Effector memory CD8-positive, alpha-beta T cell (primary cell): ENCODE measurements around the gene KCNT2.
A peak's percentile ranks its signal among the peaks of the same experiment; 100 is the strongest.
"Not testable (repeated sequence)": the region's sequence is repeated elsewhere in the genome, so short reads cannot be mapped to it uniquely, and the experiment has no call there.

Experiments
- ATAC-seq: fragments of 150-1000 bp; cut with Tn5 transposase; replicated peaks from 2 replicates; pipeline ENCODE4 v1.10.0; 2021; ENCODE audit warnings: mild to moderate bottlenecking, moderate library complexity
- DNase-seq, 3 experiments: peaks; one replicate each; pipeline ENCODE4 v3.0.0; 2021
- H3K27ac Mint-ChIP-seq, 2 donors: one replicate each; pipeline ENCODE4 v1.8.0; 2022; ENCODE audit warnings: mild to moderate bottlenecking in 2 of 2, mixed read lengths in 2 of 2, moderate library complexity in 2 of 2
- H3K27me3 Mint-ChIP-seq, 2 donors: one replicate each; pipeline ENCODE4 v1.8.0; 2022; ENCODE audit warnings: mixed read lengths in 2 of 2
- H3K36me3 Mint-ChIP-seq: one replicate; pipeline ENCODE4 v1.8.0; 2022; ENCODE audit warnings: mild to moderate bottlenecking, moderate library complexity, mixed read lengths; ENCODE audit not compliant: insufficient read depth
- H3K4me1 Mint-ChIP-seq, 2 donors: one replicate each; pipeline ENCODE4 v1.8.0; 2022; ENCODE audit warnings: low read depth in 2 of 2, mixed read lengths in 2 of 2
- H3K4me3 Mint-ChIP-seq, 2 donors: one replicate each; pipeline ENCODE4 v1.8.0; 2022; ENCODE audit warnings: mild to moderate bottlenecking in 2 of 2, mixed read lengths in 2 of 2, moderate library complexity in 2 of 2
- H3K9me3 Mint-ChIP-seq, 2 donors: one replicate each; pipeline ENCODE4 v1.8.0; 2022; ENCODE audit warnings: mixed read lengths in 2 of 2
- total RNA-seq, 9 experiments: gene quantifications; one replicate each; lab custom pipeline; 2026; lab: John Stamatoyannopoulos, UW

Gene KCNT2
- 0 to 0.48 (median 0) reads per million in 9 experiments for total RNA-seq

- peak within 1 kb of the TSS in 1 of 2 donors; percentile 7 for H3K27ac Mint-ChIP-seq
- peak; percentile 79 for ATAC-seq
- H3K4me1 Mint-ChIP-seq = peaks cover 5 to 7% of the 10 kb centered on the region in 2 donors
- H3K4me3 Mint-ChIP-seq = peak within 1 kb of the TSS; percentile 34 to 77
- H3K36me3 Mint-ChIP-seq = peaks cover 2% of the 10 kb centered on the region
- no peak for DNase-seq
- peaks cover 15 to 19% of the 10 kb centered on the region in 2 donors for H3K27me3 Mint-ChIP-seq
- peaks cover 0 to 5% of the 10 kb centered on the region in 2 donors for H3K9me3 Mint-ChIP-seq
Measured at GRCh38 chr1:196608390-196609369, at the start of gene KCNT2. KCNT2 (minus strand) TSS chr1:196608440; CDS start chr1:196608309, 131 bp downstream.

DNA sequence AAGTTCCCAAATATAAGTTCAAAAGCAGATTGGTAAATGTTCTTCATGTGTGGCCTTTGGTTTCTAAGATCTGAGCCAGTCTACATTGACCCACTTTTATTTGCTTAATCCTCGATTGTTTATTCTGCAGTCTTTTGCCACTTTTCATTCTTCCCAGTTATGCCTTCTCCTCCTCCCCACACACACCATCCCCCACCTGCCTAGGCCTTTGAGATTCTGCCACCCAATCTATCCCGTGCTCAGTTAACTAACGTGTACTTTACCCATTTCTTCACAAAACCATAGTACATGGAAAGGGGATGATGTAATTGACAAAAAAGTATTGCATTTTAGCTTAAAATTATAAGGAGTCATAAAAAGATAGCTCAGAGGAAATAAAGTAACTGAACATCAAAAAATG, 47.3 kb upstream of the KCNT2 start:
- no peak for ATAC-seq
- Mint-ChIP-seq H3K4me3 (peak overlapping the region in 1 of 2 donors; percentile 10), H3K27me3 (no peaks in the 10 kb centered on the region), H3K9me3 (no peaks in the 10 kb centered on the region), H3K4me1 (peaks cover 16% of the 10 kb centered on the region in 2 donors), H3K27ac (peak overlapping the region in 1 of 2 donors; percentile 77), H3K36me3 (peaks cover 5% of the 10 kb centered on the region)
- no peak for DNase-seq

GRCh38 chr1:196655071-196655470, 46.8 kb upstream of the KCNT2 start:
- Mint-ChIP-seq H3K9me3 (no peaks in the 10 kb centered on the region), H3K27me3 (no peaks in the 10 kb centered on the region), H3K27ac (peak overlapping the region in 1 of 2 donors; percentile 77), H3K36me3 (peaks cover 5% of the 10 kb centered on the region), H3K4me1 (peaks cover 17% of the 10 kb centered on the region in 2 donors), H3K4me3 (peak overlapping the region in 1 of 2 donors; percentile 45)
- DNase-seq (no peak), ATAC-seq (no peak)

GRCh38 chr1:196654271-196654670, 46.0 kb upstream of the KCNT2 start:
- ATAC-seq (no peak), DNase-seq (no peak)
- Mint-ChIP-seq H3K9me3 (no peaks in the 10 kb centered on the region), H3K36me3 (peaks cover 5% of the 10 kb centered on the region), H3K27me3 (no peaks in the 10 kb centered on the region), H3K4me1 (peaks cover 19 to 20% of the 10 kb centered on the region in 2 donors), H3K4me3 (peak overlapping the region in 1 of 2 donors; percentile 45), H3K27ac (peak overlapping the region; percentile 31 to 41)

DNA sequence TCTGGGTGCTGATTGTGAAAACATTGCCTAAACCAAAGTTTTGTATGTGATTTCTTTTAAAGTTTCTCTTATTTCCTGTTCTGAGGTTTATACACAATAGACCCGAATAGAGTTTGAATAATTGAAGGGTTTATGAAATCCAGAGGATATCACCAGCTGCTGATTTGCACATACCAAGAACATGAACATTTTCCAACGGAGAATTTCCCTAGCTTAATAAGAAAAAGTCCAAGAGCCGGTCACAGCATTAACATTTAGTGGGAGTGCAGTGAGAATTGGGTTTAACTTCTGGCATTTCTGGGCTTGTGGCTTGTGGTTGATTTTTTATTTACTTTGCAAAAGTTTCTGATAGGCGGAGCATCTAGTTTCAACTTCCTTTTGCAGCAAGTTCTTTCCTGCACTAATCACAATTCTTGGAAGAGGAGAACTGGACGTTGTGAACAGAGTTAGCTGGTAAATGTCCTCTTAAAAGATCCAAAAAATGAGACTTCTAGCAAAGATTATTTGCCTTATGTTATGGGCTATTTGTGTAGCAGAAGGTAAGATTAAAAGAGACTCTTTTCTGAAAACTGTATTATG, 43.5 kb upstream of the KCNT2 start, which contains the start of gene CFH:
Gene CFH (plus strand): TSS at position 407 of the 579 bp plus-strand sequence. CDS start 75 bp downstream, at position 482.
- H3K36me3 Mint-ChIP-seq = peaks cover 2% of the 10 kb centered on the region
- no peaks in the 10 kb centered on the region for H3K27me3 Mint-ChIP-seq
- H3K9me3 Mint-ChIP-seq = no peaks in the 10 kb centered on the region
- peak within 1 kb of the TSS in 1 of 2 donors; percentile 80 for H3K27ac Mint-ChIP-seq
- peak within 1 kb of the TSS; percentile 75 to 80 for H3K4me3 Mint-ChIP-seq
- ATAC-seq (peak; percentile 66), DNase-seq (no peak)
- H3K4me1 Mint-ChIP-seq = peaks cover 16 to 18% of the 10 kb centered on the region in 2 donors

DNA sequence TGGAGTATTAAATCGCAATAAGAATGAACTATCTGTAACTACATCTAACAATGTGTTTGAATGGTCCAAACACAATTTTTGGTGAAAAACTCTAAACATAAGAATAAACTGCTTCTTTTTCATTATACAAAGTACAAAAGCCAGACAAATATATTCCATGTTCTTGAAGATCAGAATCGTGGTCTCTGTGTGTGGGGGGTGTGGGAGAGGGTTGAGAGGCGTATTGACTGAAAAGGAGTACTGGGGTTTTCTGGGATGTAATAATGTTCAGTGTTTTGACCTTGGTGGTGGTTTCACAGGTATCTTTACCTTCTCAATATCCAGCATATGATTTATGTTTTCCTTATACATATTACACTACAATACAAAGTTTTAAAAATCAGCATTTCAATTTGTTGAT, 42.8 kb upstream of the KCNT2 start:
- Mint-ChIP-seq H3K4me3 (peak overlapping the region; percentile 75 to 80), H3K27ac (peak overlapping the region in 1 of 2 donors; percentile 80)

GRCh38 chr1:196650403-196650802, 42.2 kb upstream of the KCNT2 start:
- peak overlapping the region in 1 of 2 donors; percentile 80 for H3K27ac Mint-ChIP-seq
- no peak for ATAC-seq

More for the DNA sequence above, 42.8 kb upstream of the KCNT2 start:
- Mint-ChIP-seq H3K4me1 (peaks cover 12 to 14% of the 10 kb centered on the region in 2 donors), H3K27me3 (no peaks in the 10 kb centered on the region), H3K9me3 (no peaks in the 10 kb centered on the region), H3K36me3 (peaks cover 2% of the 10 kb centered on the region)
- DNase-seq = no peak
- no peak for ATAC-seq

GRCh38 chr1:196649990-196650389, 41.8 kb upstream of the KCNT2 start:
- no peak for DNase-seq
- Mint-ChIP-seq H3K36me3 (no peaks in the 10 kb centered on the region), H3K9me3 (no peaks in the 10 kb centered on the region), H3K4me3 (no peak overlapping the region), H3K4me1 (peaks cover 7 to 14% of the 10 kb centered on the region in 2 donors), H3K27me3 (no peaks in the 10 kb centered on the region), H3K27ac (peak overlapping the region in 1 of 2 donors; percentile 15)
- ATAC-seq = no peak

More at GRCh38 chr1:196650403-196650802, 42.2 kb upstream of the KCNT2 start:
- Mint-ChIP-seq H3K4me3 (no peak overlapping the region), H3K9me3 (no peaks in the 10 kb centered on the region), H3K36me3 (no peaks in the 10 kb centered on the region), H3K27me3 (no peaks in the 10 kb centered on the region), H3K4me1 (peaks cover 9 to 14% of the 10 kb centered on the region in 2 donors)
- DNase-seq = no peak

- no peaks in the 10 kb centered on the region for H3K4me1 Mint-ChIP-seq
- no peaks in the 10 kb centered on the region for H3K9me3 Mint-ChIP-seq
- no peak overlapping the region for H3K27ac Mint-ChIP-seq
- DNase-seq (no peak), ATAC-seq (no peak)
- peaks cover 0 to 5% of the 10 kb centered on the region in 2 donors for H3K27me3 Mint-ChIP-seq
- no peaks in the 10 kb centered on the region for H3K36me3 Mint-ChIP-seq
- H3K4me3 Mint-ChIP-seq = no peak overlapping the region
Measured at GRCh38 chr1:196640976-196641375, 32.7 kb upstream of the KCNT2 start.

DNA sequence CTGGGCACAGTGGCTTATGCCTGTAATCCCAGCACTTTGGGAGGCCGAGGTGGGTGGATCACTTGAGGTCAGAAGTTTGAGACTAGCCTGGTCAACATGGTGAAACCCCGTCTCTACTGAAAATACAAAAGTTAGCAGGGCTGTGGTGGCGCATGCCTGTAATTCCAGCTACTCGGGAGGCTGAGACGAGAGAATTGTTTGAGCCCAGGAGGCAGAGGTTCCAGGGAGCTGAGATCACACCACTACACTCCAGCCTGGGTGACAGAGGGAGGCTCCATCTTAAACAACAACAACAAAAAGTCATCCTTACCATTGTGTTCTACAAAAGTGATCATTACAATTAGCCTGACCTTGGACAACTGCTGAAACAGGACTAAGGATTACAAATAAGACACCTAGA, 31.1 kb upstream of the KCNT2 start:
- ATAC-seq = not testable (repeated sequence)

DNA sequence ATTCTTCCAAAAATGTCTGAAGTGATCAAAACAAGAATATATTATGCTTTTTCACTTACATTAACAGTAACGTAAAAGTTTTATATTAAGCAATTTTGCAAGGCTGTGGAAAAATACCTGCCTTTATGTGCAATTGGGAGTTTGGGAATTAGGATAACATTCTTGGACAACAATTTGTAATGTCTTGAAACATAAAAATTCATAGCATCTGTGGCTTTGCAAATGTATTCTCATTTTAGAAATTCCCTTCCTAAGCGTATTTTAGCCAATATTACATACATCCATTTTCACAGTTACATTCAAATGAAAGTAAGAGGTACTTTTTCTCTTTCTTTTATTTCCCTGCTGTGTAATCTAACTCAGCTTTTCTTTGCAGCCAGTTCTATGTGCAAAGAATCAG, 30.2 kb upstream of the KCNT2 start:
- Mint-ChIP-seq H3K4me1 (no peaks in the 10 kb centered on the region), H3K36me3 (no peaks in the 10 kb centered on the region), H3K27me3 (peaks cover 0 to 26% of the 10 kb centered on the region in 2 donors), H3K4me3 (no peak overlapping the region), H3K9me3 (no peaks in the 10 kb centered on the region), H3K27ac (no peak overlapping the region)
- no peak for ATAC-seq
- no peak for DNase-seq

More for the DNA sequence above, 31.1 kb upstream of the KCNT2 start:
- not testable (repeated sequence) for H3K36me3 Mint-ChIP-seq, H3K4me1 Mint-ChIP-seq, H3K9me3 Mint-ChIP-seq, DNase-seq, H3K4me3 Mint-ChIP-seq, H3K27ac Mint-ChIP-seq
- H3K27me3 Mint-ChIP-seq = peaks cover 0 to 21% of the 10 kb centered on the region in 2 donors

GRCh38 chr1:196637606-196638005, 29.4 kb upstream of the KCNT2 start:
- H3K36me3 Mint-ChIP-seq = no peaks in the 10 kb centered on the region
- DNase-seq = no peak

GRCh38 chr1:196628838-196629237, 20.6 kb upstream of the KCNT2 start:
- no peaks in the 10 kb centered on the region for H3K4me1 Mint-ChIP-seq
- peaks cover 0 to under 1% of the 10 kb centered on the region in 2 donors for H3K27me3 Mint-ChIP-seq
- H3K36me3 Mint-ChIP-seq = no peaks in the 10 kb centered on the region
- ATAC-seq = no peak
- peaks cover 3 to 12% of the 10 kb centered on the region in 2 donors for H3K9me3 Mint-ChIP-seq
- H3K27ac Mint-ChIP-seq = no peak overlapping the region
- no peak overlapping the region for H3K4me3 Mint-ChIP-seq
- no peak for DNase-seq

More at GRCh38 chr1:196637606-196638005, 29.4 kb upstream of the KCNT2 start:
- Mint-ChIP-seq H3K9me3 (no peaks in the 10 kb centered on the region), H3K4me3 (no peak overlapping the region), H3K27me3 (peaks cover 0 to 26% of the 10 kb centered on the region in 2 donors), H3K27ac (no peak overlapping the region), H3K4me1 (no peaks in the 10 kb centered on the region)
- no peak for ATAC-seq
